IMR-90 (cell line): ENCODE data around the gene TAT. TPM values are rescaled to one million over a fixed set of nuclear protein-coding genes. Genes with fewer than 3 reads are reported as not detected.

Experiments
- ATAC-seq: fragments of 200-7000 bp; cut with Tn5 transposase; 2 replicates; pipeline ENCODE4 v1.9.1; 2020; ENCODE audit warnings: low read depth, mild to moderate bottlenecking, moderate library complexity
- BruUV-seq: library from RNA; stranded (reverse); fragments of 400-500 nt; replicated peaks from 2 replicates; lab custom pipeline; 2021; lab: Mats Ljungman, UMichigan
- CTCF ChIA-PET: fragments of 300-600 bp; formaldehyde crosslinking; extraction: SDS; loops from one replicate; lab custom pipeline; 2021; ENCODE audit warnings: antibody characterized with exemption; lab: Yijun Ruan, JAX
- POLR2A ChIA-PET: fragments of 300-600 bp; sonication (Branson Sonifier 250); formaldehyde crosslinking; loops from one replicate; lab custom pipeline; 2022; ENCODE audit warnings: antibody characterized with exemption; ENCODE audit not compliant: unreplicated experiment; lab: Charles Lee
- DNase-seq: peaks from one replicate; pipeline ENCODE4 v3.0.0; 2013
- H2AFZ ChIP-seq: replicated peaks from 2 replicates; pipeline ENCODE3; 2013; ENCODE audit warnings: low read length, mild to moderate bottlenecking; ENCODE audit not compliant: poor library complexity
- H2AK5ac ChIP-seq: 2 replicates; pipeline ENCODE4 v1.6.1; 2013; ENCODE audit warnings: low read depth, low read length, inconsistent platforms
- H2AK9ac ChIP-seq: replicated peaks from 2 replicates; pipeline ENCODE3; 2013; ENCODE audit warnings: mild to moderate bottlenecking, low read depth, low read length, moderate library complexity; ENCODE audit not compliant: poor library complexity
- H2BK120ac ChIP-seq: 2 replicates; pipeline ENCODE4 v1.6.1; 2013; ENCODE audit warnings: low read depth, low read length, inconsistent platforms
- H2BK15ac ChIP-seq: 3 replicates; pipeline ENCODE4 v1.6.1; 2013; ENCODE audit warnings: low read depth, low read length, inconsistent platforms
- H2BK20ac ChIP-seq: 2 replicates; pipeline ENCODE4 v1.6.1; 2013; ENCODE audit warnings: low read depth, mild to moderate bottlenecking, inconsistent platforms, low read length, moderate library complexity
- H2BK5ac ChIP-seq: 2 replicates; pipeline ENCODE4 v1.6.1; 2013; ENCODE audit warnings: mild to moderate bottlenecking, low read depth, low read length, inconsistent platforms; ENCODE audit not compliant: poor library complexity, severe bottlenecking
- H3K14ac ChIP-seq: replicated peaks from 2 replicates; pipeline ENCODE4 v1.6.1; 2013; ENCODE audit warnings: low read depth, low read length, inconsistent platforms
- H3K18ac ChIP-seq: 2 replicates; pipeline ENCODE4 v1.6.1; 2013; ENCODE audit warnings: low read depth, low read length, control low read depth
- H3K23ac ChIP-seq: 2 replicates; pipeline ENCODE4 v1.6.1; 2013; ENCODE audit warnings: low read depth, low read length, inconsistent platforms
- H3K27ac ChIP-seq: 2 replicates; pipeline ENCODE4 v1.5.1; 2013; ENCODE audit warnings: mild to moderate bottlenecking, control low read depth, low read length; ENCODE audit not compliant: insufficient read depth
- H3K27me3 ChIP-seq: 2 replicates; pipeline ENCODE4 v1.6.1; 2013; ENCODE audit warnings: low read length; ENCODE audit not compliant: control insufficient read depth, insufficient read depth
- H3K36me3 ChIP-seq: 2 replicates; pipeline ENCODE4 v1.6.1; 2013; ENCODE audit warnings: low read length, mixed read lengths; ENCODE audit not compliant: control insufficient read depth, insufficient read depth
- H3K4ac ChIP-seq: 2 replicates; pipeline ENCODE4 v1.6.1; 2013; ENCODE audit warnings: low read depth, low read length, inconsistent platforms
- H3K4me1 ChIP-seq: 2 replicates; pipeline ENCODE4 v1.6.1; 2013; ENCODE audit warnings: low read length, mixed read lengths; ENCODE audit not compliant: control insufficient read depth, insufficient read depth
- H3K4me2 ChIP-seq: 2 replicates; pipeline ENCODE4 v1.6.1; 2013; ENCODE audit warnings: low read depth, mild to moderate bottlenecking, control low read depth, low read length, moderate library complexity
- H3K4me3 ChIP-seq: 2 replicates; pipeline ENCODE4 v1.5.1; 2013; ENCODE audit warnings: low read depth, mild to moderate bottlenecking, control low read depth, low read length, moderate library complexity; ENCODE audit not compliant: insufficient read depth
- H3K56ac ChIP-seq: 2 replicates; pipeline ENCODE4 v1.6.1; 2013; ENCODE audit warnings: low read length, inconsistent platforms; ENCODE audit not compliant: insufficient read depth; ENCODE audit errors: extremely low read depth
- H3K79me1 ChIP-seq, 2 experiments: 2 replicates each; pipeline ENCODE4 v1.6.1; 2013; ENCODE audit warnings: low read length in 2 of 2, inconsistent platforms in 1 of 2, low read depth in 1 of 2
- H3K9ac ChIP-seq: 2 replicates; pipeline ENCODE4 v1.6.1; 2013; ENCODE audit warnings: low read depth, low read length, control low read depth
- H3K9me1 ChIP-seq: 2 replicates; pipeline ENCODE4 v1.6.1; 2013; ENCODE audit warnings: low read length, inconsistent platforms; ENCODE audit not compliant: insufficient read depth
- H3K9me3 ChIP-seq: 2 replicates; pipeline ENCODE4 v1.6.1; 2013; ENCODE audit warnings: low read length; ENCODE audit not compliant: control insufficient read depth, insufficient read depth
- H4K20me1 ChIP-seq: 2 replicates; pipeline ENCODE4 v1.6.1; 2013; ENCODE audit warnings: low read length, inconsistent platforms; ENCODE audit not compliant: insufficient read depth
- H4K5ac ChIP-seq: 2 replicates; pipeline ENCODE4 v1.6.1; 2013; ENCODE audit warnings: mild to moderate bottlenecking, low read depth, low read length, control low read depth
- H4K8ac ChIP-seq, 2 experiments: 2 replicates each; pipeline ENCODE4 v1.6.1; 2013; ENCODE audit warnings: low read depth in 2 of 2, low read length in 2 of 2, control low read depth in 1 of 2, inconsistent platforms in 1 of 2
- H4K91ac ChIP-seq: 2 replicates; pipeline ENCODE4 v1.6.1; 2013; ENCODE audit warnings: low read depth, low read length, inconsistent platforms; ENCODE audit not compliant: insufficient read depth
- CEBPB ChIP-seq: IDR thresholded peaks from 2 replicates; pipeline ENCODE4 v1.6.1; 2012; ENCODE audit warnings: low read depth, low read length, improper control_type of control experiment
- CHD1 ChIP-seq: IDR thresholded peaks from 2 replicates; pipeline ENCODE4 v1.6.1; 2012; ENCODE audit warnings: low read depth, low read length, improper control_type of control experiment
- MAZ ChIP-seq: IDR thresholded peaks from 2 replicates; pipeline ENCODE4 v1.6.1; 2012; ENCODE audit warnings: low read depth, mild to moderate bottlenecking, low read length, improper control_type of control experiment, moderate library complexity, borderline replicate concordance
- RAD21 ChIP-seq: IDR thresholded peaks from 2 replicates; pipeline ENCODE4 v1.6.1; 2012; ENCODE audit warnings: low read length, improper control_type of control experiment
- RCOR1 ChIP-seq: IDR thresholded peaks from 2 replicates; pipeline ENCODE4 v1.6.1; 2012; ENCODE audit warnings: mild to moderate bottlenecking, low read length, improper control_type of control experiment; ENCODE audit not compliant: insufficient replicate concordance
- SMC3 ChIP-seq: fragments of 150-350 bp; IDR thresholded peaks from 2 replicates; pipeline ENCODE4 v1.6.1; 2016; ENCODE audit warnings: low read depth, mild to moderate bottlenecking, antibody characterized with exemption, low read length, moderate library complexity
- WGBS, 2 experiments: methylation state at CpG; one replicate each; pipeline versions ENCODE4 v1.1.5 to v1.1.7; 2013; ENCODE audit warnings: missing lambda C conversion rate in 2 of 2; ENCODE audit not compliant: insufficient read length in 1 of 2; ENCODE audit errors: extremely low coverage in 2 of 2; 5-methylcytosine and 5-hydroxymethylcytosine counted together
- dilution Hi-C: fragments of 300-500 bp; cut with HindIII; formaldehyde crosslinking; loops from one replicate; pipeline ENCODE4 v1.14.3; 2018; ENCODE audit warnings: low sequenced_read_pairs; ENCODE audit not compliant: unreplicated experiment
- in situ Hi-C: fragments of 300-500 bp; cut with MboI; formaldehyde crosslinking; loops from 3 replicates; pipeline ENCODE4 v1.14.3; 2019; ENCODE audit warnings: low sequenced_read_pairs, inconsistent platforms, mixed read lengths
- intact Hi-C: fragments of 100-400 bp; cut with micrococcal nuclease; formaldehyde crosslinking; loops from 2 replicates; pipeline ENCODE4 v1.10.0; 2022
- polyA plus RNA-seq, 3 experiments: library from polyadenylated mRNA; depleted of rRNA; stranded (reverse); fragments of >200 nt; gene quantifications; 2 replicates each; pipeline ENCODE4 v1.2.3, GENCODE V29; 2012; ENCODE audit warnings: low replicate concordance in 1 of 3
- total RNA-seq: library from RNA; depleted of rRNA; stranded (reverse); fragments of >200 nt; gene quantifications from 2 replicates; pipeline ENCODE4 v1.2.3, GENCODE V29; 2012

Gene TAT
- total and polyA plus RNA-seq, 2 of the 4 experiments (the other 2 are of a cell fraction) = not detected

- intact Hi-C loops = no loop called here
- TF ChIP-seq CHD1 (no peak), MAZ (no peak), CEBPB (no peak), SMC3 (no peak), RAD21 (no peak), RCOR1 (no peak)
- Histone ChIP-seq H3K56ac (no peak overlapping the region), H3K27ac (no peak overlapping the region), H2BK20ac (no peak overlapping the region), H3K4me2 (no peak overlapping the region), H2AK5ac (no peak overlapping the region), H4K5ac (no peak overlapping the region), H4K8ac (no peak overlapping the region), H2BK120ac (no peak overlapping the region), H3K4me3 (no peak overlapping the region), H4K91ac (no peak overlapping the region), H3K4ac (no peak overlapping the region), H3K18ac (no peak overlapping the region), H2AFZ (no peak overlapping the region), H3K9me1 (no peaks in the 10 kb centered on the region), H4K20me1 (no peaks in the 10 kb centered on the region), H3K27me3 (no peaks in the 10 kb centered on the region), H3K14ac (no peak overlapping the region), H3K9me3 (no peaks in the 10 kb centered on the region), H3K36me3 (no peaks in the 10 kb centered on the region), H3K4me1 (no peaks in the 10 kb centered on the region), H3K9ac (no peak overlapping the region), H2BK5ac (no peak overlapping the region), H2BK15ac (no peak overlapping the region), H3K79me1 (no peaks in the 10 kb centered on the region), H2AK9ac (no peak overlapping the region), H3K23ac (no peak overlapping the region)
- POLR2A ChIA-PET = no interaction called here
- no TSS peak for BruUV-seq
- no peak for DNase-seq
- no peak for ATAC-seq
- no CpG with 5 or more reads among the region's 16 CpGs for WGBS, 2 experiments
- CTCF ChIA-PET = no interaction called here
- dilution Hi-C loops = no loop called here
- in situ Hi-C loops = no loop called here
Measured at GRCh38 chr16:71524566-71525553, 52.0 kb downstream of the TAT start.
